ENCODE data around the gene KMT2A.

DNA sequence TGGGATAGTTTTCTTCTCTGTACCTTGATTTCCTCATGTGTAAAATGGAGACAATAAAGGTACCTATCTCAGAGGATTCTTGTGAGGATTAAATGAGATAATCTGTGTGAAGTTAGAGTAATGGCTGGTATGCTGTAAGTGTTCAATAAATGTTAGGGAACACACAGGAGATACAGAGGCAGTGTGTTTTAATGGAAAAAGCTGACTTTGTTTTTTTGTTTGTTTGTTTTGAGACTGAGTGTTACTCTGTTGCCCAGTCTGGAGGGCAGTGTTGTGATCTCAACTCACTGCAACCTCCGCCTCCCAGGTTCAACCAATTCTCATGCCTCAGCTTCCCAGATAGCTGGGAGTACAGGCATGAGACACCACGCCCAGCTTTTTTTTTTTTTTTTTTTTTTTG is 133.4 kb downstream of the KMT2A start:
- TF ChIP-seq, protein P1, sequence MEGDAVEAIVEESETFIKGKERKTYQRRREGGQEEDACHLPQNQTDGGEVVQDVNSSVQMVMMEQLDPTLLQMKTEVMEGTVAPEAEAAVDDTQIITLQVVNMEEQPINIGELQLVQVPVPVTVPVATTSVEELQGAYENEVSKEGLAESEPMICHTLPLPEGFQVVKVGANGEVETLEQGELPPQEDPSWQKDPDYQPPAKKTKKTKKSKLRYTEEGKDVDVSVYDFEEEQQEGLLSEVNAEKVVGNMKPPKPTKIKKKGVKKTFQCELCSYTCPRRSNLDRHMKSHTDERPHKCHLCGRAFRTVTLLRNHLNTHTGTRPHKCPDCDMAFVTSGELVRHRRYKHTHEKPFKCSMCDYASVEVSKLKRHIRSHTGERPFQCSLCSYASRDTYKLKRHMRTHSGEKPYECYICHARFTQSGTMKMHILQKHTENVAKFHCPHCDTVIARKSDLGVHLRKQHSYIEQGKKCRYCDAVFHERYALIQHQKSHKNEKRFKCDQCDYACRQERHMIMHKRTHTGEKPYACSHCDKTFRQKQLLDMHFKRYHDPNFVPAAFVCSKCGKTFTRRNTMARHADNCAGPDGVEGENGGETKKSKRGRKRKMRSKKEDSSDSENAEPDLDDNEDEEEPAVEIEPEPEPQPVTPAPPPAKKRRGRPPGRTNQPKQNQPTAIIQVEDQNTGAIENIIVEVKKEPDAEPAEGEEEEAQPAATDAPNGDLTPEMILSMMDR (IDR thresholded peaks at IDR 0.05; ENCODE audit: low read depth, low read length), result no peak
- TF ChIP-seq EZH2phosphoT487 (IDR thresholded peaks at IDR 0.05; ENCODE audit: low read depth), result no peak
